GM12875 (cell line): ENCODE results near the gene PPP1CC.

ENCODE experiments used
- H3K4me3 ChIP-seq: one replicate; pipeline ENCODE4 v1.5.1; 2011; ENCODE audit warnings: low read depth, low read length, control low read depth
- TF ChIP-seq, protein P1 (sequence below): IDR thresholded peaks from 2 replicates; pipeline ENCODE4 v1.5.1; 2011; ENCODE audit warnings: low read depth, mild to moderate bottlenecking, control low read depth, inconsistent platforms, low read length, moderate library complexity, borderline replicate concordance; ENCODE audit not compliant: insufficient read depth

PPP1CC gene

GRCh38 chr12:110780448-110780847 is 37.8 kb upstream of the PPP1CC start:
- H3K4me3 ChIP-seq, result no peak overlapping the region
- TF ChIP-seq, protein P1, sequence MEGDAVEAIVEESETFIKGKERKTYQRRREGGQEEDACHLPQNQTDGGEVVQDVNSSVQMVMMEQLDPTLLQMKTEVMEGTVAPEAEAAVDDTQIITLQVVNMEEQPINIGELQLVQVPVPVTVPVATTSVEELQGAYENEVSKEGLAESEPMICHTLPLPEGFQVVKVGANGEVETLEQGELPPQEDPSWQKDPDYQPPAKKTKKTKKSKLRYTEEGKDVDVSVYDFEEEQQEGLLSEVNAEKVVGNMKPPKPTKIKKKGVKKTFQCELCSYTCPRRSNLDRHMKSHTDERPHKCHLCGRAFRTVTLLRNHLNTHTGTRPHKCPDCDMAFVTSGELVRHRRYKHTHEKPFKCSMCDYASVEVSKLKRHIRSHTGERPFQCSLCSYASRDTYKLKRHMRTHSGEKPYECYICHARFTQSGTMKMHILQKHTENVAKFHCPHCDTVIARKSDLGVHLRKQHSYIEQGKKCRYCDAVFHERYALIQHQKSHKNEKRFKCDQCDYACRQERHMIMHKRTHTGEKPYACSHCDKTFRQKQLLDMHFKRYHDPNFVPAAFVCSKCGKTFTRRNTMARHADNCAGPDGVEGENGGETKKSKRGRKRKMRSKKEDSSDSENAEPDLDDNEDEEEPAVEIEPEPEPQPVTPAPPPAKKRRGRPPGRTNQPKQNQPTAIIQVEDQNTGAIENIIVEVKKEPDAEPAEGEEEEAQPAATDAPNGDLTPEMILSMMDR, result no peak

- TF ChIP-seq, protein P1, result no peak
- H3K4me3 ChIP-seq, result no peak overlapping the region
These were observed 36.3 kb upstream of the PPP1CC start for GRCh38 chr12:110778833-110779577.

GRCh38 chr12:110776410-110776809 is 33.7 kb upstream of the PPP1CC start:
- H3K4me3 ChIP-seq, result no peak overlapping the region
- TF ChIP-seq, protein P1, result no peak

DNA sequence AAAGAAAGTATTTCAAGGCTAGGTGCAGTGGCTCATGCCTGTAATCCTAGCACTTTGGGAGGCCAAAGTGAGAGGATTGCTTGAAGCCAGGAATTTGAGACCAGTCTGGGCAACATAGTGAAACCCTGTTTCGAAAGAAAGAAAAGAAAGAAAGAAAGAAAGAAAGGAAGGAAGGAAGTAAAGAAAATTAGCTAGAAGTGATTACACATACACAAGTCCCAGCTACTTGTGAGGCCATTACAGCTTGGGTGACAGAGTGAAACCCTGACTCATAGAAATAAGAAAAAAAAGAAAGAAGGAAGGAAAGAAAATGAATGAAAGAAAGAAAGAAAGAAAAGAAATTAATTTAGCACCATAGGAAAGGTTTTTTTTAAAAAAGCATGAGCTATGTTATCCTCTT is 33.3 kb upstream of the PPP1CC start:
- no peak overlapping the region for H3K4me3 ChIP-seq
- TF ChIP-seq, protein P1, result no peak

DNA sequence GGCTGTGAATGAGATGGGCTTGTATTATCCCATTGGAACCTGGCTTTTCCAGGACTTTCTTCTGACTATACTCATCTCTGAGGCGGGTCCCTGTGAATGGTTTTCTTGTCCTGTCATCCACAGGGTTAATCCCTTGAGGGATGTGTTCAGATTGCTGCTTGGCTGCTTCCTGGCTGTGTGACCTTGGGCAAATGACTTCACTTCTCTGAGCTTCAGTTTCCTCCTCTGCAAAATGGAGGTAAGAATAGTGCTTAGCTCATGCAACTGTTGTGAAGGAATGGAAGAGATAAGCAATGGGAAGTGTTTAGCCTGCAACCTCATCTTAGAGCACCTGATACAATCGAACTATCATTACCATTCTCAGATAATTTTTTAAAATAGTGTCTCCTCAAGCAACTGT is 32.1 kb upstream of the PPP1CC start:
- TF ChIP-seq, protein P1, result no peak

GRCh38 chr12:110768960-110769359 is 26.3 kb upstream of the PPP1CC start:
- no peak overlapping the region for H3K4me3 ChIP-seq
- TF ChIP-seq, protein P1, result no peak

More for the DNA sequence above, 32.1 kb upstream of the PPP1CC start:
- H3K4me3 ChIP-seq, result no peak overlapping the region

DNA sequence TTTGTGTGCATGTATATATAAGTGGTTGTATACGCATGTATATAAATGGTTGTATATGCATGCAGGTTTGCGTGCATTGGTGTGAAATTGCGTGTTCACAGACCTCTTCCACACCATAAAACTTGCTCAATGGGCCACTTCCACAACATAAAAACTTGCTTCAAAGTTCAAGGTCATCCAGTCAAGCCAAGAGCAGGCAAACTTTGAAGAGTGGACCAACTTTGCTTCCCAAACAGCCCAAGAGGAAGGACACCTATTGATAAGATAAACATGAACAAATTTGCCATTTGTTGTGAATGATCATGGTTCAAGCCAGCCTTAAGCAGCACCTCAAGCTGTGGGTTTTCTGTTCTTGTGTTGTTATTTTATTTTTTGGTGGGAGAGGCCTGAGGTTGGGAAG is 25.2 kb upstream of the PPP1CC start:
- TF ChIP-seq, protein P1, result no peak
- H3K4me3 ChIP-seq, result no peak overlapping the region
